GM12878 (cell line): ENCODE data around the gene SERPINB8. TPM values are rescaled to one million over a fixed set of nuclear protein-coding genes. Genes with fewer than 3 reads are reported as not detected.
A peak's percentile ranks its signal among the peaks of the same experiment; 100 is the strongest.
"Not testable (repeated sequence)": the region's sequence is repeated elsewhere in the genome, so short reads cannot be mapped to it uniquely, and the experiment has no call there.

Experiments used
- ATAC-seq: fragments of 200-7000 bp; cut with Tn5 transposase; 3 replicates; pipeline ENCODE4 v1.9.1; 2020; ENCODE audit warnings: mild to moderate bottlenecking, moderate library complexity
- BruUV-seq: library from RNA; stranded (reverse); fragments of 400-500 nt; replicated peaks from 2 replicates; lab custom pipeline; 2021; lab: Mats Ljungman, UMichigan
- CTCF ChIA-PET: fragments of 300-600 bp; sonication (Branson Sonifier 250); formaldehyde crosslinking; extraction: SDS; loops from one replicate; lab custom pipeline; 2021; ENCODE audit warnings: inconsistent platforms; lab: Yijun Ruan, JAX
- POLR2A ChIA-PET: fragments of 350-600 bp; formaldehyde crosslinking; extraction: SDS; loops from one replicate; lab custom pipeline; 2021; ENCODE audit warnings: inconsistent platforms; lab: Charles Lee
- RAD21 ChIA-PET: fragments of 300-600 bp; sonication (Branson Sonifier 250); formaldehyde crosslinking; loops from one replicate; lab custom pipeline; 2023; ENCODE audit warnings: antibody characterized with exemption; ENCODE audit not compliant: unreplicated experiment; lab: Charles Lee
- SMC1A ChIA-PET: fragments of 300-600 bp; sonication (Branson Sonifier 250); formaldehyde crosslinking; loops from one replicate; lab custom pipeline; 2023; ENCODE audit not compliant: unreplicated experiment, uncharacterized antibody; lab: Charles Lee
- DNase-seq: peaks from one replicate; pipeline ENCODE4 v3.0.0-alpha.2; 2011; ENCODE audit warnings: low read depth, low spot score
- FAIRE-seq: peaks from 3 replicates; lab custom pipeline; 2011; peaks lifted over from hg19 to GRCh38; lab: Jason Lieb, UNC
- H2AFZ ChIP-seq: 2 replicates; pipeline ENCODE4 v1.6.0; 2011; ENCODE audit warnings: low read depth, low read length, control low read depth; ENCODE audit not compliant: control insufficient read depth
- H3K27ac ChIP-seq: 2 replicates; pipeline ENCODE4 v1.5.1; 2011; ENCODE audit warnings: control low read depth; ENCODE audit not compliant: control insufficient read depth, insufficient read depth
- H3K27me3 ChIP-seq, 2 experiments: replicated peaks in 1 of 2; 2 replicates each; pipeline versions ENCODE4 v1.6.0 to v1.6.1; 2011; ENCODE audit warnings: low read length in 1 of 2; ENCODE audit not compliant: control insufficient read depth in 2 of 2, insufficient read depth in 2 of 2
- H3K36me3 ChIP-seq, 2 experiments: 2 replicates each; pipeline ENCODE4 v1.5.1; 2011; ENCODE audit warnings: low read length in 1 of 2; ENCODE audit not compliant: control insufficient read depth in 2 of 2, insufficient read depth in 2 of 2
- H3K4me1 ChIP-seq: 2 replicates; pipeline ENCODE4 v1.6.1; 2011; ENCODE audit warnings: mild to moderate bottlenecking, low read length, moderate library complexity, mixed read lengths; ENCODE audit not compliant: control insufficient read depth, insufficient read depth
- H3K4me2 ChIP-seq: 2 replicates; pipeline ENCODE4 v1.6.0; 2011; ENCODE audit warnings: control low read depth; ENCODE audit not compliant: control insufficient read depth, insufficient read depth
- H3K4me3 ChIP-seq: fragments of 200-600 bp; sonication (generic); 2 replicates; pipeline ENCODE4 v1.5.1; 2016
- H3K79me2 ChIP-seq: 2 replicates; pipeline ENCODE4 v1.6.0; 2011; ENCODE audit warnings: low read length; ENCODE audit not compliant: control insufficient read depth, insufficient read depth
- H3K9ac ChIP-seq: 2 replicates; pipeline ENCODE4 v1.8.0; 2011; ENCODE audit warnings: low read length, control low read depth, mixed read lengths; ENCODE audit not compliant: control insufficient read depth, insufficient read depth
- H3K9me3 ChIP-seq: replicated peaks from 3 replicates; pipeline ENCODE4 v1.5.1; 2011; ENCODE audit warnings: mild to moderate bottlenecking, low read length; ENCODE audit not compliant: control insufficient read depth, insufficient read depth
- H4K20me1 ChIP-seq: 2 replicates; pipeline ENCODE4 v1.6.0; 2011; ENCODE audit not compliant: control insufficient read depth, insufficient read depth
- DPF2 ChIP-seq: fragments of 450-650 bp; IDR thresholded peaks from 2 replicates; pipeline ENCODE4 v1.6.1; 2017; ENCODE audit warnings: mild to moderate bottlenecking
- EED ChIP-seq: sonication (generic); IDR thresholded peaks from 2 replicates; pipeline ENCODE4 v1.6.1; 2016; ENCODE audit warnings: antibody characterized with exemption, low read depth
- ETV6 ChIP-seq, 2 experiments: fragments of 450-650 bp in 1 of 2; IDR thresholded peaks in 1 of 2; conservative IDR thresholded peaks in 1 of 2; 2 replicates each; pipeline ENCODE4 v1.6.1; 2014; ENCODE audit warnings: antibody characterized with exemption in 1 of 2, borderline replicate concordance in 1 of 2, low read depth in 1 of 2, mild to moderate bottlenecking in 1 of 2, moderate library complexity in 1 of 2
- IKZF2 ChIP-seq, 2 experiments: fragments of 450-650 bp; IDR thresholded peaks; 2 replicates each; pipeline ENCODE4 v1.6.1; 2017; ENCODE audit warnings: mild to moderate bottlenecking in 2 of 2, moderate library complexity in 2 of 2
- RAD21 ChIP-seq: IDR thresholded peaks from 2 replicates; pipeline ENCODE4 v1.6.1; 2011; ENCODE audit warnings: mild to moderate bottlenecking, low read depth, low read length, moderate library complexity; ENCODE audit not compliant: insufficient read depth
- RUNX3 ChIP-seq: IDR thresholded peaks from 2 replicates; pipeline ENCODE4 v1.6.1; 2012; ENCODE audit warnings: low read length, inconsistent platforms
- WGBS: methylation state at CpG from one replicate; pipeline ENCODE4 v1.1.6; 2016; ENCODE audit warnings: low lambda C conversion rate; ENCODE audit not compliant: insufficient replicate concordance, insufficient coverage; ENCODE audit errors: missing lambda C conversion rate; 5-methylcytosine and 5-hydroxymethylcytosine counted together
- in situ Hi-C: fragments of 300-500 bp; cut with MboI; formaldehyde crosslinking; loops from 9 replicates; pipeline ENCODE4 v1.14.3; 2018; ENCODE audit warnings: mixed read lengths
- intact Hi-C: fragments of 100-400 bp; cut with micrococcal nuclease; formaldehyde crosslinking; loops from one replicate; pipeline ENCODE4 v1.14.2; 2022; ENCODE audit not compliant: unreplicated experiment
- polyA plus RNA-seq, 11 experiments: library from polyadenylated mRNA; depleted of rRNA in 4 of 11; unstranded in 6 of 11; stranded (reverse) in 5 of 11; fragments of >200 nt; fragmentation: Nextera tagmentation in 4 of 11; fragmentation: Illumina TruSeq in 1 of 11; extraction: Ambion mirVana in 4 of 11; extraction: Trizol in 1 of 11; gene quantifications; 1 replicate in 1 of 11; 2 replicates in 10 of 11; pipeline versions ENCODE4 v1.2.1 to v1.2.3, GENCODE V29; 2011 to 2016; ENCODE audit warnings: inconsistent platforms in 2 of 11, missing spikeins in 2 of 11, low read depth in 1 of 11
- total RNA-seq, 4 experiments: library from RNA; depleted of rRNA in 3 of 4; stranded (reverse); fragments of >200 nt in 3 of 4; fragmentation: Illumina TruSeq in 1 of 4; extraction: Trizol in 1 of 4; gene quantifications; 2 replicates each; pipeline versions ENCODE4 v1.2.1 to v1.2.3, GENCODE V29; 2013 to 2021

Gene SERPINB8
- total and polyA plus RNA-seq, 10 of the 15 experiments (the other 5 are each of a cell fraction or from before 2014, with no cell fraction given) = 8.1 to 31.5 (median 16.7) TPM

DNA sequence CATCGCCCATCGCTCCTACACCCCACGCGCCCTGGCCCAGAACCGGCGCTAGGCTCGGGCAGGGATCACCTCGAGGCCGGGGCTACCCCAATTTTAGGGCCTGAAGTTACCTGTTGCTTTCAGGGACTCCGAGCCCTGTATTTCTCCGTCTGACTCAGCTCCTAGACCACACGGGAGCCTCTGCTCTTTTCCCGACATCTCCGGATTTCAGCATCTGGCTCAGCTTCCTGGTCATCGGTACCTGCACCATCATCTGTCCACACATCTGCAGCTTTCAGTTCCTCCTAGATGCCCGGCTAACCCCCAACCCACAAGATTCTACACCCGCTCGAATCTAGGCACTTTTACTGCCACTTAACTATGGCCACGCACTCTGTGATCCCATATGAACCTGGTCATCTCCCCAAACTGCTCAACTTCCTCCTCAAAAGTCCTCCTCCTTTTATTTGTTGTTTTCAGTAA lies 32.9 kb upstream of the SERPINB8 start (continued):
- TF ChIP-seq EED (peak; percentile 83), ETV6 (conservative IDR thresholded peaks at IDR 0.05 in 1 of 2, IDR thresholded peaks at IDR 0.05 in 1 of 2; ENCODE audit: borderline replicate concordance in 1 of 2, low read depth in 1 of 2) (peak in 1 of 2 experiments; percentile 47; a peak in 1 of 4 replicates), RUNX3 (peak; percentile 47; the same call in 1 of the 2 replicates), DPF2 (0 out of 2 replicates have a peak, but pooled peaks have one; percentile 31), IKZF2 (IDR thresholded peaks at IDR 0.05) (peak; percentile 13 to 26; a peak in 1 of 4 replicates)

DNA sequence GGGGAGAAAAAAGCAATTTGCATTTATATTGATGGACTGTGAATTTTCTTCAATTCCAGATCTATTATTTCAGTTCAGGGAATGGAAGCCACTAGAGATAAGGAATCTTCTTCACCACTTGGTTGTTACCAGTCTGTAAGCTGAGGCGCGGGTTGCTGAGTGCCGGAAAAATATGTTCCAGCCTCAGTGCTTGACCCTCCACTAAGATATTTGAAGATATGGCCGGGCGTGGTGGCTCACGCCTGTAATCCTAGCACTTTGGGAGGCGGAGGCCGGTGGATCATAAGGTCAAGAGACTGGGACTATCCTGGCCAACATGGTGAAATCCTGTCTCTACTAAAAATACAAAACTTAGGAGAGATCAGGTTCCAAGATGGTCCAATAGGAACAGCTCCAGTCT lies 29.9 kb upstream of the SERPINB8 start:
- DNase-seq (no peak), FAIRE-seq (no peak), ATAC-seq (no peak)
- no peaks in the 10 kb centered on the region for H4K20me1 ChIP-seq
- H3K36me3 ChIP-seq = no peaks in the 10 kb centered on the region
- ChIA-PET CTCF (interaction anchor here (2.3 kb wide), 1 partner anchor 24 kb away, joined by 6 read pairs; no protein-coding TSS in a partner anchor), SMC1A (interaction anchor here (1.4 kb wide), 1 partner anchor 116 kb away, joined by 3 read pairs; no protein-coding TSS in a partner anchor), RAD21 (no interaction called here), POLR2A (no interaction called here)
- no peaks in the 10 kb centered on the region for H3K79me2 ChIP-seq
- H3K4me2 ChIP-seq = no peak overlapping the region
- 98% methylated on average over 8 of the region's 8 CpGs for WGBS
- H3K4me3 ChIP-seq = no peak overlapping the region
- no peak overlapping the region for H3K9ac ChIP-seq
- H3K27me3 ChIP-seq = no peaks in the 10 kb centered on the region
- no peak overlapping the region for H2AFZ ChIP-seq
- no peak overlapping the region for H3K27ac ChIP-seq
- in situ Hi-C loops = no loop called here
- H3K9me3 ChIP-seq = no peaks in the 10 kb centered on the region
- TF ChIP-seq RAD21 = no peak
- H3K4me1 ChIP-seq = peaks cover 9% of the 10 kb centered on the region
- no TSS peak for BruUV-seq
- intact Hi-C loops = no loop called here

DNA sequence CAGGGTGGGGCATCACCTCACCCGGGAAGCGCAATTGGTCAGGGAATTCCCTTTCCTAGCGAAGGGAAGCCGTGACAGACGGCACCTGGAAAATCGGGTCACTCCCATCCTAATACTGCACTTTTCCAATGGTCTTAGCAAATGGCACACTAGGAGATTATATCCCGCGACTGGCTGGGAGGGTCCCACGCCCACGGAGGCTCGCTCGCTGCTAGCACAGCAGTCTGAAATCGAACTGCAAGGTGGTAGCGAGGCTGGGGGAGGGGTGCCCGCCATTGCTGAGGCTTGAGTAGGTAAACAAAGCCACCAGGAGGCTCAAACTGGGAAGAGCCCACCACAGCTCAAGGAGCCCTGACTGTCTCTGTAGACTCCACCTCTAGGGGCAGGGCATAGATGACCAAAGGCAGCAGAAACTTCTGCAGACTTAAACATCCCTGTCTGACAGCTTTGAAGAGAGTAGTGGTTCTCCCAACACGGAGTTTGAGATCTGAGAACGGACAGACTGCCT lies 29.3 kb upstream of the SERPINB8 start:
- H3K36me3 ChIP-seq, H2AFZ ChIP-seq, H3K4me2 ChIP-seq, H3K9ac ChIP-seq, ATAC-seq, H3K4me1 ChIP-seq, FAIRE-seq, H3K27ac ChIP-seq, intact Hi-C loops, in situ Hi-C loops, H3K27me3 ChIP-seq, H3K9me3 ChIP-seq, POLR2A ChIA-PET, DNase-seq, H4K20me1 ChIP-seq, H3K4me3 ChIP-seq, BruUV-seq, H3K79me2 ChIP-seq, RAD21 ChIA-PET: not testable (repeated sequence)
- 85% methylated on average over 17 of the region's 17 CpGs for WGBS
- CTCF ChIA-PET = interaction anchor here (1.0 to 2.4 kb wide), 4 partner anchors 23 to 117 kb away, joined by 3 to 8 read pairs (median 5); no protein-coding TSS in a partner anchor
- SMC1A ChIA-PET = interaction anchor here (1.4 kb wide), 1 partner anchor 116 kb away, joined by 3 read pairs; no protein-coding TSS in a partner anchor
